ENCODE data around the gene RBM44. TPM values are rescaled to one million over a fixed set of nuclear protein-coding genes. Genes with fewer than 3 reads are reported as not detected.

Gene RBM44
- total and polyA plus RNA-seq, 2 experiments from 2014 or later: 0.53 to 0.76 TPM

DNA sequence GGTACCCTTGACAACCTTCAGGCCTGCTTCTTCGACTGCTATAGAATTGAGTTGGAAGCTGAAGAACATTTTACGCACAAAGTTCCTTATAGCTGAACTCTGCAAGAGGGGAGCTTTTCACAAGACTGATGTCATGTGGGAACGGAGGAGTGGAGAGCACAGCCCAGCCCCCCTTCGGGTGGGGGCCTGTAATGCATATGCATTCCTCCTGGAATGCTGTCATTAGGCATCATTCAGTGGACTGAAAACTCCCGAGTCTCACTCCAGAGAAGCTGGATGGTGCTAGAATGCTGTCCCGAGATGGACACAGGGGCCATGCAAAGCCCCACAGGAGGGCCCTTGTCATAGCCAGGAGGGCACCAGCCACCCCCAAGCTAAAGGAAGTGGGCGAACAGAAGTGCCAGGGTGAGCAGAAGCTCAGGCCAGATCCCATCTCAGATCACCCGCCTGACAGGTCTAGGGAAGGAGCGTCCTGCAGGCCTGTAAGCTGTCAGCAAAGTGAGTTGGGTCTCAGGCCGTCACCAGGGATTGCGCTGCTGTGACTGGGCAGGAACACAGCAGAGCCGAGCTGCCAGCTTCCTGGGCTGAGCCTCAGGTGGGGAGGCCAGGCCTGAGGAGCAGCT lies 43.8 kb upstream of the RBM44 start:
- no peaks in the 10 kb centered on the region for H3K4me1 ChIP-seq (ENCODE audit: insufficient read depth)
- no peak overlapping the region for H3K4me3 ChIP-seq
- H3K9me3 ChIP-seq (ENCODE audit: low read depth): no peaks in the 10 kb centered on the region
- TF ChIP-seq, protein P1, sequence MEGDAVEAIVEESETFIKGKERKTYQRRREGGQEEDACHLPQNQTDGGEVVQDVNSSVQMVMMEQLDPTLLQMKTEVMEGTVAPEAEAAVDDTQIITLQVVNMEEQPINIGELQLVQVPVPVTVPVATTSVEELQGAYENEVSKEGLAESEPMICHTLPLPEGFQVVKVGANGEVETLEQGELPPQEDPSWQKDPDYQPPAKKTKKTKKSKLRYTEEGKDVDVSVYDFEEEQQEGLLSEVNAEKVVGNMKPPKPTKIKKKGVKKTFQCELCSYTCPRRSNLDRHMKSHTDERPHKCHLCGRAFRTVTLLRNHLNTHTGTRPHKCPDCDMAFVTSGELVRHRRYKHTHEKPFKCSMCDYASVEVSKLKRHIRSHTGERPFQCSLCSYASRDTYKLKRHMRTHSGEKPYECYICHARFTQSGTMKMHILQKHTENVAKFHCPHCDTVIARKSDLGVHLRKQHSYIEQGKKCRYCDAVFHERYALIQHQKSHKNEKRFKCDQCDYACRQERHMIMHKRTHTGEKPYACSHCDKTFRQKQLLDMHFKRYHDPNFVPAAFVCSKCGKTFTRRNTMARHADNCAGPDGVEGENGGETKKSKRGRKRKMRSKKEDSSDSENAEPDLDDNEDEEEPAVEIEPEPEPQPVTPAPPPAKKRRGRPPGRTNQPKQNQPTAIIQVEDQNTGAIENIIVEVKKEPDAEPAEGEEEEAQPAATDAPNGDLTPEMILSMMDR (IDR thresholded peaks at IDR 0.05; ENCODE audit: poor library complexity): no peak
- TF ChIP-seq EZH2phosphoT487 (IDR thresholded peaks at IDR 0.05; ENCODE audit: low read depth, severe bottlenecking, unreplicated experiment): no peak
- no peak for TF ChIP-seq EZH2 (IDR thresholded peaks at IDR 0.05; ENCODE audit: borderline replicate concordance)
- no peak overlapping the region for H3K27ac ChIP-seq
- H3K27me3 ChIP-seq: no peaks in the 10 kb centered on the region
- H4K20me1 ChIP-seq (ENCODE audit: insufficient read depth, poor library complexity, severe bottlenecking): no peaks in the 10 kb centered on the region
- no peak overlapping the region for H3K4me2 ChIP-seq
- DNase-seq (ENCODE audit: low spot score): no peak
- 81% methylated on average over 12 of the region's 12 CpGs for WGBS (ENCODE audit: low lambda C conversion rate, missing lambda C conversion rate)
- no peaks in the 10 kb centered on the region for H3K79me2 ChIP-seq
- H2AFZ ChIP-seq: no peak overlapping the region
- no peaks in the 10 kb centered on the region for H3K36me3 ChIP-seq (replicated peaks; ENCODE audit: insufficient read depth, low read depth)
- no peaks in the 10 kb centered on the region for H3K9me2 ChIP-seq (replicated peaks; ENCODE audit: insufficient read depth)

DNA sequence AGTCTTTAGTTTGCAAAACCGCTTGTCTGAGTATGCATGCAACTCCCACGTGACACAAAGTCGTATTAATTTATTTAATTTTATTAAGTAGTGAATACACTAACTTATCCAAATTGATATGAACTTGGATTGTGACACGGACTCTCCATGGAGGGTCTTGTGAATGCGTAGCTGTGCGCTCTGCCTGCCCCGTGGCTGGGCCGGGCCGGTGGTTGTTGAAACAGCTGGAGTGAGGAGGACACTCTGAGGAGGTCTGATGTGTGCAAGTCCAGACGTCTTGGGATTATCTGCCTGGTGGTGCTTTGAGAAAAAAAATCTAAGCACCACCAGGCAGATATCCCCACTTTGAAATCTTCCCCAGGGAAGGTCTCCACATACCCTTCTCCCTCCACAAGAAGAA lies 41.0 kb upstream of the RBM44 start:
- H3K4me3 ChIP-seq: no peak overlapping the region
- H2AFZ ChIP-seq: no peak overlapping the region
- no peak for DNase-seq (ENCODE audit: low spot score)
- no peaks in the 10 kb centered on the region for H3K36me3 ChIP-seq (replicated peaks; ENCODE audit: insufficient read depth, low read depth)
- no peaks in the 10 kb centered on the region for H4K20me1 ChIP-seq (ENCODE audit: insufficient read depth, poor library complexity, severe bottlenecking)
- H3K27ac ChIP-seq: no peak overlapping the region
- H3K9me2 ChIP-seq (replicated peaks; ENCODE audit: insufficient read depth): no peaks in the 10 kb centered on the region
- TF ChIP-seq, protein P1 (IDR thresholded peaks at IDR 0.05; ENCODE audit: poor library complexity): no peak
- TF ChIP-seq EZH2 (IDR thresholded peaks at IDR 0.05; ENCODE audit: borderline replicate concordance) (no peak), EZH2phosphoT487 (IDR thresholded peaks at IDR 0.05; ENCODE audit: low read depth, severe bottlenecking, unreplicated experiment) (no peak)
- H3K27me3 ChIP-seq: no peaks in the 10 kb centered on the region
- H3K4me1 ChIP-seq (ENCODE audit: insufficient read depth): no peaks in the 10 kb centered on the region
- H3K9me3 ChIP-seq (ENCODE audit: low read depth): no peaks in the 10 kb centered on the region
- no peak overlapping the region for H3K4me2 ChIP-seq
- no peaks in the 10 kb centered on the region for H3K79me2 ChIP-seq
- 87% methylated on average over 10 of the region's 10 CpGs for WGBS (ENCODE audit: low lambda C conversion rate, missing lambda C conversion rate)

DNA sequence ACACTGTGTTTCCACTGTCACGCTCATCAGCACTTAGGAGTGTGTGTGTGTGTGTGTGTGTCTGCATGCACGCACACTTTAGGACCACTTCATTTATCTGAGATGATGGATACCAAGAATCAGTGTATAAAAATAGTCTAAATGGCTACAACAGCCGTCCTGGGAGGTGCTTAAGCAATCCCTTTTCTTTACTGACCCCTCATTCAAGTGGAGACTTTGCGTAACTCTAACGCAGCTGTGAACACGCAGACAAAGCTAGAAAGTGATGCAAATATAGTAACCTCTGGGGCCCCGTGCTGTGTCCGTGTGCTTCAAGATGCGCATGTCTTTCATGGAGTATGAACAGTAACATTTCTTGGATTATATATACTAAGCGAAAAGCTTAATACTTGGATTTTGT lies 40.4 kb upstream of the RBM44 start:
- Histone ChIP-seq H3K27ac (no peak overlapping the region), H3K4me1 (ENCODE audit: insufficient read depth) (no peaks in the 10 kb centered on the region), H3K36me3 (replicated peaks; ENCODE audit: insufficient read depth, low read depth) (no peaks in the 10 kb centered on the region), H3K4me3 (no peak overlapping the region), H2AFZ (no peak overlapping the region), H3K27me3 (no peaks in the 10 kb centered on the region), H4K20me1 (ENCODE audit: insufficient read depth, poor library complexity, severe bottlenecking) (no peaks in the 10 kb centered on the region), H3K4me2 (no peak overlapping the region), H3K9me2 (replicated peaks; ENCODE audit: insufficient read depth) (no peaks in the 10 kb centered on the region), H3K9me3 (ENCODE audit: low read depth) (no peaks in the 10 kb centered on the region), H3K79me2 (no peaks in the 10 kb centered on the region)
- TF ChIP-seq EZH2 (IDR thresholded peaks at IDR 0.05; ENCODE audit: borderline replicate concordance): no peak
- no peak for TF ChIP-seq EZH2phosphoT487 (IDR thresholded peaks at IDR 0.05; ENCODE audit: low read depth, severe bottlenecking, unreplicated experiment)
- TF ChIP-seq, protein P1 (IDR thresholded peaks at IDR 0.05; ENCODE audit: poor library complexity): no peak
- DNase-seq (ENCODE audit: low spot score): no peak
- whole genome bisulfite sequencing (ENCODE audit: low lambda C conversion rate, missing lambda C conversion rate): 93% methylated on average over 10 of the region's 10 CpGs
